ENCODE data around the gene RBM4B.

DNA sequence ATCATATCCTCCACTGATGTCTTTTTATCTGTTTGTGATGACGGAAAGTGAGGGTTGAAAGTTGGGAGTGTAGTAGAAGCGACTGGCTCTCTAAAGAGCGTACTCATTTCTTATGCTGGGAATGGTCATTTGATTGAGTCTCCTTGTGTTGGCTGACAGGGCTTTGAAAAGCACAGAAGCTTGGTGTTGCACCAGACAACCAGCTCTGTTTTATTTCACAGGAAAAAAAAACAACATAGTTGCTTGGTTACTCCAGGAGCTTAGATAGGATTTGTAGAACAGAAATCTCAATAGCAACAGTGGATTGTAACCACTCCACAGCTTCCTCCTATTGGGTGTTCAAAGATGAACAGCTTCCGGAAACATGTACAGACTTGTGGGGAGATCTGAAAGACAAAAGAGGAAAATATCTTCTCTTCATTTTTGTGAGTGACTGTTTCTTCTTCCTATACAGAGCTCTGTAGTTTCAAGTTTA is 58.6 kb downstream of the RBM4B start:
- TF ChIP-seq, protein P1, sequence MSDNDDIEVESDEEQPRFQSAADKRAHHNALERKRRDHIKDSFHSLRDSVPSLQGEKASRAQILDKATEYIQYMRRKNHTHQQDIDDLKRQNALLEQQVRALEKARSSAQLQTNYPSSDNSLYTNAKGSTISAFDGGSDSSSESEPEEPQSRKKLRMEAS (IDR thresholded peaks at IDR 0.05): no peak
- TF ChIP-seq TAF1 (IDR thresholded peaks at IDR 0.05; ENCODE audit: low read depth) (no peak), REST (IDR thresholded peaks at IDR 0.05; ENCODE audit: low read depth) (no peak), USF1 (IDR thresholded peaks at IDR 0.05) (no peak), TCF12 (IDR thresholded peaks at IDR 0.05; ENCODE audit: low read depth) (no peak), EP300 (IDR thresholded peaks at IDR 0.05; ENCODE audit: borderline replicate concordance) (no peak), YY1 (IDR thresholded peaks at IDR 0.05; ENCODE audit: low read depth) (no peak), NFIC (IDR thresholded peaks at IDR 0.05) (no peak), CREB1 (IDR thresholded peaks at IDR 0.05; ENCODE audit: low read depth) (no peak), RAD21 (IDR thresholded peaks at IDR 0.05; ENCODE audit: low read depth) (no peak), ZBTB7A (IDR thresholded peaks at IDR 0.05; ENCODE audit: low read depth) (no peak), FOXM1 (IDR thresholded peaks at IDR 0.05; ENCODE audit: borderline replicate concordance, low read depth) (no peak), CEBPB (IDR thresholded peaks at IDR 0.05) (no peak)

All from Ishikawa (cell line).